Thyroid gland (tissue), 4 donors: ENCODE measurements around the gene B4GALT6. TPM values are rescaled to one million over a fixed set of nuclear protein-coding genes. Genes with fewer than 3 reads are reported as not detected.

Experiments
- DNase-seq, 2 donors: peaks; one replicate each; pipeline ENCODE4 v3.0.0-alpha.2; 2019
- H3K27ac ChIP-seq, 3 donors: fragments of 200-600 bp; sonication (generic); 1 replicate in 2 of 3; 2 replicates in 1 of 3; pipeline ENCODE4 v1.5.1; 2016 to 2019; ENCODE audit warnings: mild to moderate bottlenecking in 1 of 3, moderate library complexity in 1 of 3
- H3K27me3 ChIP-seq: fragments of 200-600 bp; sonication (generic); one replicate; pipeline ENCODE4 v1.5.1; 2019
- H3K36me3 ChIP-seq, 2 donors: fragments of 200-600 bp; sonication (generic); one replicate each; pipeline ENCODE4 v1.5.1; 2016 to 2019
- H3K4me1 ChIP-seq, 2 donors: fragments of 200-600 bp; sonication (generic); one replicate each; pipeline ENCODE4 v1.5.1; 2017 to 2019
- H3K4me3 ChIP-seq, 3 donors: fragments of 200-600 bp; sonication (generic); replicated peaks in 1 of 3; 1 replicate in 2 of 3; 2 replicates in 1 of 3; pipeline ENCODE4 v1.5.1; 2016; ENCODE audit warnings: mild to moderate bottlenecking in 1 of 3
- H3K9me3 ChIP-seq: fragments of 200-600 bp; sonication (generic); one replicate; pipeline ENCODE4 v1.5.1; 2017
- POLR2A ChIP-seq, 2 donors: fragments of 450-650 bp; IDR thresholded peaks; one replicate each; pipeline ENCODE4 v1.6.1; 2017; ENCODE audit warnings: antibody characterized with exemption in 2 of 2, mild to moderate bottlenecking in 2 of 2, moderate library complexity in 1 of 2
- WGBS, 2 donors: methylation state at CpG; one replicate each; pipeline ENCODE4 v1.1.5; 2017; 5-methylcytosine and 5-hydroxymethylcytosine counted together
- intact Hi-C: fragments of 100-400 bp; cut with DNase I; formaldehyde crosslinking; loops from one replicate; pipeline ENCODE4 v1.15.1; 2023
- total RNA-seq, 4 donors: library from RNA; depleted of rRNA; stranded (reverse); fragments of >200 nt; gene quantifications; one replicate each; pipeline ENCODE4 v1.2.3, GENCODE V29; 2016
- TF ChIP-seq, protein P1 (sequence below), 6 experiments: fragments of 200-600 bp in 3 of 6; fragments of 450-650 bp in 3 of 6; sonication (generic) in 3 of 6; IDR thresholded peaks; one replicate each; pipeline ENCODE4 v1.5.1; 2016 to 2019; ENCODE audit warnings: antibody characterized with exemption in 6 of 6, mild to moderate bottlenecking in 2 of 6, inconsistent platforms in 1 of 6, moderate library complexity in 1 of 6

Gene B4GALT6
- total RNA-seq, 4 donors from 2014 or later: 1.3 to 2.6 (median 2.5) TPM

DNA sequence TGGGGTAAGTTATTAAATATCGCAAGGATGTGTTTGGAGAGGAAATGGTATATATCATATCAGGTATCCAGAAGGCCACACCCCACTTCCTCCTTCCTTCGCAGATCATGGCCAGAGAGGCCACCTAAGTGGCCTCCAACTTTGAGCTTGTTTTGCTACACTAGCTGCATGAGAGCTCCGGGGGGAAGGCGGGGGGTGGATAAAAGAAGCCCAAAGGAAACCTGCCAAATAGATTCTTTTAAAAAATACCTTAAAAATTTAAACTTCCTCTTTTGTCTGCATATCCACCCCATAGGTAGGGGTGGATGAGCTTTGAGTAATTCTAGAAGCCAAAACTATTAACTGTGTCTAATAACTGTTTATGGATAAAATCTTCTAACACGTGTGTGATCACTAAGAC lies 98.4 kb downstream of the B4GALT6 start:
- H3K4me1 ChIP-seq: no peaks in the 10 kb centered on the region
- H3K27ac ChIP-seq: no peak overlapping the region
- no peaks in the 10 kb centered on the region for H3K9me3 ChIP-seq
- TF ChIP-seq POLR2A (IDR thresholded peaks at IDR 0.05): no peak
- TF ChIP-seq, protein P1, sequence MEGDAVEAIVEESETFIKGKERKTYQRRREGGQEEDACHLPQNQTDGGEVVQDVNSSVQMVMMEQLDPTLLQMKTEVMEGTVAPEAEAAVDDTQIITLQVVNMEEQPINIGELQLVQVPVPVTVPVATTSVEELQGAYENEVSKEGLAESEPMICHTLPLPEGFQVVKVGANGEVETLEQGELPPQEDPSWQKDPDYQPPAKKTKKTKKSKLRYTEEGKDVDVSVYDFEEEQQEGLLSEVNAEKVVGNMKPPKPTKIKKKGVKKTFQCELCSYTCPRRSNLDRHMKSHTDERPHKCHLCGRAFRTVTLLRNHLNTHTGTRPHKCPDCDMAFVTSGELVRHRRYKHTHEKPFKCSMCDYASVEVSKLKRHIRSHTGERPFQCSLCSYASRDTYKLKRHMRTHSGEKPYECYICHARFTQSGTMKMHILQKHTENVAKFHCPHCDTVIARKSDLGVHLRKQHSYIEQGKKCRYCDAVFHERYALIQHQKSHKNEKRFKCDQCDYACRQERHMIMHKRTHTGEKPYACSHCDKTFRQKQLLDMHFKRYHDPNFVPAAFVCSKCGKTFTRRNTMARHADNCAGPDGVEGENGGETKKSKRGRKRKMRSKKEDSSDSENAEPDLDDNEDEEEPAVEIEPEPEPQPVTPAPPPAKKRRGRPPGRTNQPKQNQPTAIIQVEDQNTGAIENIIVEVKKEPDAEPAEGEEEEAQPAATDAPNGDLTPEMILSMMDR (IDR thresholded peaks at IDR 0.05): no peak
- intact Hi-C loops: no loop called here
- H3K4me3 ChIP-seq: no peak overlapping the region
- WGBS, 2 donors: 71% methylated on average over 5 of the region's 5 CpGs
- no peaks in the 10 kb centered on the region for H3K27me3 ChIP-seq
- DNase-seq: no peak
- no peaks in the 10 kb centered on the region for H3K36me3 ChIP-seq

DNA sequence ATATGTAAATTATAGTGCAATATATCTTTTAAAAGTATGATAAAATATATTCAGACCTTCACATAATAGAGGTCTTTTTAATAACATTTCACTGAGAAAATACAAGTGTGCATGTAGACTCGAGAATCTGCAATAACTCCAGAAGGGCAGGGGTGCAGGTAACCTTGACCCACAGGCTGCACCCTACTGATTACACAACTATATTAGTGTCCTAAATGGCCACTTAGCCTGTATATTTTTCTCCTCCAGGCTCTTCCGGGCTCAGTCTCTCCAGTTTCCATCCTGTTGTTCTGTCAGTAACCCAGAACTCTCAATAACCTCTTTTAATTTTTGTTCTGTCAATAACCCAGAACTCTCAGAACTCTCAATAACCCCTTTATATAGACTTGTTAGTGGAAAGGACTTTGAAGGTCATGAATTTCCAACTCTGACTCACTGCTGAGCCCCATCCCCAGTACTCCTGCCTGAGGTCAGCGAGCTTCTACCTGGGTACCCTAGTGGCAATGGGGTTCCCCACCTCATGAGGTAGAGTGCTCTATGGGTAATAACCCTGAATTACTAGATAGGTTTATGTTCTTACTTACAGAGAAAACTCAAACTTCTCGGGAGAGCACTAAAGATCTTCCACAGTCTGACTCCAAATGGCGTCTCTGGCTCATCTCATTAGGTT lies 101.1 kb downstream of the B4GALT6 start:
- 90 to 93% methylated on average over 5 of the region's 5 CpGs for WGBS, 2 donors
- no peak overlapping the region for H3K27ac ChIP-seq
- intact Hi-C loops: no loop called here
- no peaks in the 10 kb centered on the region for H3K27me3 ChIP-seq
- no peak for DNase-seq
- H3K4me1 ChIP-seq: no peaks in the 10 kb centered on the region
- no peak overlapping the region for H3K4me3 ChIP-seq
- no peaks in the 10 kb centered on the region for H3K9me3 ChIP-seq
- H3K36me3 ChIP-seq: no peaks in the 10 kb centered on the region
- no peak for TF ChIP-seq POLR2A (IDR thresholded peaks at IDR 0.05)
- TF ChIP-seq, protein P1 (IDR thresholded peaks at IDR 0.05): no peak

DNA sequence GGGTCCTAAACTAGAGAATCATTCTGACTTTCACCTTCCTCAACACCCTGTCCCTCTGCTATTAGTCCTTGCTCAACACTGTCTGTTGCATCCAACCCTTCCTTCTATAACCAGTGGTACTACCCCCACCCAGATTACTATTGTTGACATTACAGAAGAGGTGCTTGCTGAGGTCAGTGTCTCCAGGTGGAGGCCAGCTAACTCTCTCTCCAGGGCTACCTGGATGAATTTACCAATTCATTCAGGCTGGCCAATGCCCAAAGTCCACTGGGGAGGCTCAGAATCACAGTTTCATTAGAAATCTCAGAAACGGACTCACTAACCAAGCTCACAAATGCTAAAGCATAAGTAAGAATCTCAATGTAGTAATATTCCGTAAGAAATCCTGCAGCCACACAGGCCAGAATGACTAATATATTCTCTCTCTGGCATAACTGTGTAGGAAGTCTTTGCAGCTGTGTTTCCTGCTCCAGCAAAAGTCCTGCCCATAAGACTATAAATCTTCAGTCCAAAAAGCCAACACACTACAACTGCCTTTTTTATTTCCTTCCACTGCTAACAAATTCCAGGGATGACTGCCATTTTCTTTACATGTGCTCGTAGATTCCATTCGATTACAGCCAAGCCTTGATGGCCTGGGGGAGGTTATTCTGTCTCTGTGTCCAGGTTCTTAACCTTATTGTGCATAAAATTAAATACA lies 102.7 kb downstream of the B4GALT6 start:
- H3K4me1 ChIP-seq: no peaks in the 10 kb centered on the region
- WGBS, 2 donors: 68 to 75% methylated on average over 4 of the region's 4 CpGs
- H3K27ac ChIP-seq: no peak overlapping the region

DNA sequence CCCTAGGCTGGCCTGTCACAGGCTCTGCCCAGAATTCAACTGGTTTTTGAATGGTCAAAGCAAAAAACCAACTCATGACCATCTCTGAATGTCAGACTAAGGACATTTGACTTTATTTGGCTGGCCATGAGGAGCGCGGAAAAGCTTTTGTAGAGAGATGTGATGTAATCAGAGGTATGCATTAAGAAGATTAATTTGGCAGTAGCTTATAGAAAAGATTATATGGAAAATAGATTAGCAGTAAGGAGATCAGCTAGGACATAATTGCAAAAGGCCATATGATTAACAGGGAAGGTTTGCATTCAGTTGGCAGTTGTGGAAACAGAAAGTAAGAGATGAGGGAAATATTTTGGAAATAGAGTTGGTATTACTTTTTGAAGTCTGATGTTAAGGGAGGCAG lies 105.0 kb downstream of the B4GALT6 start:
- Histone ChIP-seq H3K27ac (no peak overlapping the region), H3K4me3 (no peak overlapping the region), H3K4me1 (no peaks in the 10 kb centered on the region), H3K36me3 (no peaks in the 10 kb centered on the region), H3K27me3 (no peaks in the 10 kb centered on the region), H3K9me3 (no peaks in the 10 kb centered on the region)
- no peak for TF ChIP-seq POLR2A (IDR thresholded peaks at IDR 0.05)
- TF ChIP-seq, protein P1 (IDR thresholded peaks at IDR 0.05): no peak
- 87 to 98% methylated on average over 2 of the region's 2 CpGs for WGBS, 2 donors
- intact Hi-C loops: no loop called here
- DNase-seq: no peak

More for the DNA sequence above, 102.7 kb downstream of the B4GALT6 start:
- DNase-seq: no peak
- TF ChIP-seq, protein P1 (IDR thresholded peaks at IDR 0.05): no peak
- TF ChIP-seq POLR2A (IDR thresholded peaks at IDR 0.05): no peak
- no peak overlapping the region for H3K4me3 ChIP-seq
- H3K27me3 ChIP-seq: no peaks in the 10 kb centered on the region
- H3K36me3 ChIP-seq: no peaks in the 10 kb centered on the region
- no peaks in the 10 kb centered on the region for H3K9me3 ChIP-seq
- intact Hi-C loops: no loop called here

DNA sequence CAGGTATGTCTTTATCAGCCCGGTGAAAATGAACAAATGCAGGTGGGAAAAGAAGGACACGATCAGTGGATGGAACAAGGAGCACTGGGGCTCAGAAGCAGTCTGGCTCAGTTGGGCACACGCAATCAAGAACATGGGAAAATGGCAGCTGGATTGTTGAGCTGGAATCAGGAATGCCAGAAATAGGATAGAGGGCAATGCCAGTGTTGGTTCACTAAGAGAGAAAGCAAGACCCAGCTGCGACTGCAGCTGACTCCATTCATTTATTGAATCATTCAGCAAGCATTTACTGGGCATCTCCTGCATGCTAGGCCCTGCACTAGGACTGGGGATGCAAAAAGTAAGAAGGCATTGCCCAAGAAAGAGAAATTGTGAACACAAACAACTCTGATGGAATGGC lies 106.3 kb downstream of the B4GALT6 start:
- Histone ChIP-seq H3K27ac (no peak overlapping the region), H3K27me3 (no peaks in the 10 kb centered on the region), H3K36me3 (no peaks in the 10 kb centered on the region), H3K4me3 (no peak overlapping the region), H3K4me1 (no peaks in the 10 kb centered on the region), H3K9me3 (no peaks in the 10 kb centered on the region)
- no peak for DNase-seq
- intact Hi-C loops: no loop called here
- WGBS, 2 donors: 95 to 97% methylated on average over 4 of the region's 4 CpGs
- TF ChIP-seq, protein P1 (IDR thresholded peaks at IDR 0.05): no peak
- TF ChIP-seq POLR2A (IDR thresholded peaks at IDR 0.05): no peak
